Esophagus mucosa (tissue), 1 donor: ENCODE data around the gene CCNYL1. TPM values are rescaled to one million over a fixed set of nuclear protein-coding genes. Genes with fewer than 3 reads are reported as not detected.

Experiments
- ATAC-seq: fragments of 200-7000 bp; cut with Tn5 transposase; one replicate; pipeline ENCODE4 v1.9.1; 2020
- total RNA-seq: library from RNA; stranded (reverse); gene quantifications from one replicate; pipeline ENCODE4 v1.2.4, GENCODE V29; 2023
- donor health status: DM: yes; HTN: yes; CAD: no.

CCNYL1 gene
- total RNA-seq, 1 donor from 2014 or later = 19.0 TPM

GRCh38 chr2:207796585-207797350 lies 85.3 kb downstream of the CCNYL1 start:
- ATAC-seq = no peak

GRCh38 chr2:207801259-207801658 lies 89.8 kb downstream of the CCNYL1 start:
- peak; percentile 52 for ATAC-seq

GRCh38 chr2:207802650-207803049 lies 91.2 kb downstream of the CCNYL1 start:
- ATAC-seq = no peak

Other genes starting within 250 kb of the CCNYL1 start
- 35.5 TPM for gene CREB1, start 181.7 kb upstream of the CCNYL1 start, total RNA-seq
- gene METTL21A, start 86.2 kb upstream of the CCNYL1 start, total RNA-seq = 4.9 TPM
- 11.8 TPM for gene FZD5, start 58.3 kb downstream of the CCNYL1 start, total RNA-seq